HG03175 (cell line): Measurements from ENCODE around the gene IVNS1ABP.
A peak's percentile ranks its signal among the peaks of the same experiment; 100 is the strongest.

Experiments
- ATAC-seq: cut with Tn5 transposase; IDR thresholded peaks from one replicate; pipeline ENCODE4 v1.9.1; 2021; ENCODE audit warnings: mild to moderate bottlenecking, moderate library complexity; ENCODE audit not compliant: unreplicated experiment

IVNS1ABP gene

DNA sequence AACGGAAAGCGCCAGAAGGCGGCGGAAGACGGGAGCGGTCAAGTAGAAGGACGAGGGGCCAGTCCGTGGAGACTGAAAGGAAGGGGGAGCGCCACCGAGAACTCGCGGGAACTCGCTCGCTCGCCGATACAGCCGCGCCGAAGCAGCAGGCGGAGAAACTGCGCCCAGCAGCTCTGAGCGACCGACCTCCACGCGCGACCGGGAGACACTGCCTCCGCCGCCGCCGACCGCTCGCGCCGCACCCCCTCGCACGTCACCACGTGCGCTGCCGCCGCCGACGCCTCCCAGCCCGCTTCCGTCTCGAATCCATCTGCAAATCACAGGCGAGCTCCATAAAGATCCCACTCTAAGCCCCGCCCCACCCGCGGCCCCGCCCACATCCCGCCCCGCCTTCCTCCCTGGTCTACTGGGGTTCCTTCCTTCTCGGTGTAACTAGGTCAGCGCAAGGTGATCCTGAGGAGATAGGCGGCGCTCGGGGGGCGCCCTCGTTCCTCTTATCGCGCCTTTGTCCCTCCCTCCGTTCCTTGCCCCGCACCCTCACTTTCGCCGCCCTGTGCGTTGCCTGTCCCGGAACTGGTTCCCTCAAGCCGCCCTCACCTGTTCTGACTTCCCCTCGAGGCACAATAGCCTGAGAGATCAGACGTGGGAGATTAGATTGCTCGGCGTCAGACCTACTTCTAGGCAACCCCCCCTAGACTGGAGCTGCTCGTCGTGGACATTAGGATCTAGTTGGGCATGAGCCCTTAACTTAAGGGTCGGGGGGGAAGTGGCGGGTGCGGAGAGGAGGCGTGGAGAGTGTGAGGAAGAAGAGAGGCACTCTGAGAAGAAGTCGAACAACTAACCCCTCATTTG is at the start of gene IVNS1ABP:
TSS of gene IVNS1ABP (minus strand) at position 210 of the 852 bp plus-strand sequence. CDS start 7,750 bp downstream, outside the sequence.
- peak; percentile 66 for ATAC-seq

DNA sequence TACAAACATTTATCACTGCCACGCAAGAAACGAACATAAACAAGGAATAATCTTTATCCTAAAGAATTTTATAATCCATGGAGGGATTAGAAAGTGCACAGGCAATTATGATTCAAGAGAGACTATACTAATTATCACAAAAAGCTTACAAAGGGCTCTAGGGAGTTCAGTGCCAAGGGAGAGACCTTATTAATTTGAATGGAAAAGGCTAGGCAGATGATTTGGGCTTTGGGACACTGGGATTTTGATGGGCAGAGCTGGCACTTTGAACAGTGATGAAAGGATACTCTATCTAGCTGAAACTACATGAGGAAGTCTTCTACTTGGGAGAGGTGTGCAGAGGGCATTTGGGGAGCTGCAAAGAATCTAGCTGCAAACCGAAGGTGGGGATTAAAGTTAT is 48.9 kb upstream of the IVNS1ABP start:
- no peak for ATAC-seq

DNA sequence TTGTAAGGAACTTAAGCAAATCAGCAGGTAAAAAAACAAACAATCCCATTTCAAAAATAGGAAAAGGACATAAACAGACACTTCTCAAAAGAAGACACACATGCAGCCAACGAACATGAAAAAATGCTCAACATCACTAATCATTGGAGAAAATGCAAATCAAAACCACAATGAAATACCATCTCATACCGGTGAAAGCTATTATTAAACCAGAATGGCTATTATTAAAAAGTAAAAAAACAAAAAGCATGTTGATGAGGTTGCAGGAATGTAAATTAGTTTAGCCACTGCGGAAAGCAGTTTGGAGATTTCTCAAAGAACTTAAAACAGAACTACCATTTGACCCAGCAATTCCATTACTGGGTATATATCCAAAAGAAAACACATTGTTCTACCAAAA is 47.5 kb upstream of the IVNS1ABP start:
- peak; percentile 73 for ATAC-seq

GRCh38 chr1:185363205-185363604 is 46.2 kb upstream of the IVNS1ABP start:
- ATAC-seq: no peak

DNA sequence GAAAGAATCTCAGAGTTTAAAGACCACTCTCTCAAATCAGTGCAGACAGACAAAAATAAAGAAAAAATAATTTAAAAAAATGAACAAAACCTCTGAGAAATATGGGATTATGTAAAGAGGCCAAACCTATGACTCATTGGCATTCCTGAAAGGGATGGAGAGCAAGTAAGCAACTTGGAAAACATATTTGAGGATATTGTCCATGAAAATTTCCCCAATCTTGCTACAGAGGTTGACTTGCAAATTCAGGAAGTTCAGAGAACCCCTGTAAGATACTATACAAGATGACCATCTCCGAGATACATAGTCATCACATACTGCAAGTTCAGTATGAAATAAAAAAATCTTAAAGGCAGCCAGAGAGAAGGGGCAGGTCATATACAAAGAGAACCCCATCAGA is 43.7 kb upstream of the IVNS1ABP start:
- ATAC-seq: no peak

GRCh38 chr1:185358957-185359356 is 41.9 kb upstream of the IVNS1ABP start:
- ATAC-seq: no peak

DNA sequence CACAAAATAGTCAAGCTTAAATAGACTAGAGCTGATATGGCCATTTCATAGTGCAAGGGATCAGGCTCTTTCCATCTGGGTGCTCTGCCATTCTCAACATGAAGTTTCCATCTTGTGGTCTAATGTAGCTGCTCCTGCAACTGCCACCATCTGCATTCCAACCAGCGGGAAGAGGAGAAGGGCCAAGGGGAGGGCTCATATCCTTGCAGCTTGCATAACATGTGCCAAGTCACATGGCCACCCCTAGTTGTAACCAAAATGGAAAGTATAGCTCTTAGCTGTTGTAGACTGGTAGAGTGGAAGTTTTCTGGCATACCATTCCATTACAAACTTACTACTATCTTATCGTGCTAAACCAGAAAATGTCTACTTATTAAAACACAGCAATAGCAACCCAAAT is 38.9 kb upstream of the IVNS1ABP start:
- no peak for ATAC-seq

DNA sequence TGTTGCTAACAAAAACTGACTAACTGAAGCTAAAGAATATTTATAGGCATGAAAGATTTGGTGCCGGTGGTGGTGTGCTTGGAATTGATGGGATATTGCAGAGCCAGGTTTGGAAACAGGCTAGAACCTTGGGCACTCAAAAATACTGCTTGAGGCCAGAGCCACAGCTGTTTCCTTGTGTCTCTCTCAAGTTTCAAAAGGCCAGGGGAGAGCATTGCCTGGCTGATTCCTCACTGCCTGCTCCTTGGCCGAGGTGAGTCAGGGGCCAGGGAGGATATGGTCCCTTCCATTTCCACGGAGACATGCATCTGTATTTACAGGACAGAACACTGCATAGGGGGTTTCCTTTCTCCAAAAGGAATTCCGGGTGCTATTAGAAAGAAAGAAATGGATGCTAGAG is 36.1 kb upstream of the IVNS1ABP start:
- ATAC-seq: no peak

- ATAC-seq: no peak
These were observed 34.9 kb upstream of the IVNS1ABP start for GRCh38 chr1:185351734-185352466.

- no peak for ATAC-seq
These were observed 33.0 kb upstream of the IVNS1ABP start for GRCh38 chr1:185350027-185350442.

DNA sequence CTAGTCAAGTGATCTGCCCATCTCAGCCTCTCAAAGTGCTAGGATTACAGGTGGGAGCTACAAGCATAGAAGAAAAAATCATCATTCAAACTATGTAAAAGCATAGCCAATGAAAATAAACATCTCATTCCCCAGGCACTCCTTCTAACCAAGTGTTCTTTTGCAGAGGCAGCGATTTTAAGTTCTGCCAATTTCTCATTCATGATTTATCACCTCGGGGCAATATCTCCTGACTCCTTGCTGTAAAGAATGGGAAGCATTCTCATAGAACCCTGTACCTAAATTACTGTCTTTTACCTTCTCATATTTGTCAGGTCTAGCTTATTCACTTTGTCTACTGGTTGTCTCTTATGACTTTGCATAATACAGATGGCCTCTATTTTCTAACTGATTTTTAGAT is 32.5 kb upstream of the IVNS1ABP start:
- no peak for ATAC-seq

GRCh38 chr1:185348985-185349384 is 31.9 kb upstream of the IVNS1ABP start:
- no peak for ATAC-seq

DNA sequence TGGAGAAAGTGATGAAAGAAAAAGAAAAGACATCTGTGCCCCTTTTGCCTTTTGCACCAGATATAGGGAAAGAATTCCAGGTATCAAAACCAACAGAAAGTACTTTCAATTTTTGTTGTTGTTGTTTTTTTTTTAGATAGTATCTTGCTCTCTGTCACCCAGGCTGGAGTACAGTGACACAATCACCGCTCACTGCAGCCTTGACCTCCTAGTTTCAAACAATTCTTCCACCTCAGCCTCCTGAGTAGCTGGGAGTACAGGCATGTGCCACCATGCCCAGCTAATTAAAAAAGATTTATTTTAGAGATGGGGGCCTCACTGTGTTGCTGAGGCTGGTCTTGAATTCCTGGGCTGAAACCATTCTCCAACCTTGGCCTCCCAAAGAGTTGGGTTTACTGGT is 31.3 kb upstream of the IVNS1ABP start:
- ATAC-seq: no peak

GRCh38 chr1:185345913-185346720 is 29.1 kb upstream of the IVNS1ABP start:
- peak; percentile 51 for ATAC-seq

DNA sequence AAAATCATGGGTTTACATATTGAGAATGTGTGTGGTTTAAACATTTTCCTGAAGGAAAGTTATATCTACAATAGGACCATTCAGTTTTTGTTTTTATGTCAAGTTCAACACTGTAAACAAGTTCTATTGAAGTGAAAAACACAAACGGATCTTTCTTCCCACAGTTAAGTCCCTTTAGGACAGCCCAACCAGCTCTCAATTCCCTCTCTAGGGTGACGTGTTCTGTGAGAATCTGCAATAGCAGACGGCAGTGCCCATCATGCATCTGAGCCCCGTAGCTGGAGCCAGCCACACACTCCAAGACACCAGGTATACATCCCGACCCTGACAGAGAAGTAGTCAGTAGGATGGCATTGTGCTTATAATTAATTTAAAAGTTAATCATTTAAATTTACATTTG is 26.3 kb upstream of the IVNS1ABP start:
- ATAC-seq: no peak

DNA sequence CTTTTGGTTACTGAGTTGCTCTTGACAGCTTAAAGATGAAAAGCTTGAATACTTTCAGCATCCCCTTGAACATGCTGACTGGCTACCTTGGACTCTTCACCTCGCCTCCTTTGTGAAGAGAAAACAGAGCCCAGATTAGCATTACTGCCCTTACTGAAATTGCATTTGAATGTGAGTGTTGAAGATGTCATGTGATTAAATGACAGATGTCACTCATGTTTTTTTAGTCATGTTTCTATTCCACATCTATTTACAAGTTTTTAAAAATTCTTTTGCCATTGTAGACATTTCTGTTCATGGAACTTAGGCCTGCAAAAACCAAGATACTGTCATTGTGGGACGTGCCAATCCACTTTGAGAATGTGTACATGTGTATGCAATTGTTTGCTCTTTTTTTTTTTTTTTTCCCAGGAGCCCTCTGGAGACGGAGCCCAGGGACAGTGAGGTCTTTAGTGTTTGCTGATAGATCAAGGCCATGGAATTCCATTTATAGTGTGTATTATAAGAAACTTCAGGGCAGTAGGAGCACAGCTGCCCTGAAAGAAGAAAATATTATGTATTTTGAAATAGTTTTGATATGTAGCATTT is 25.7 kb upstream of the IVNS1ABP start:
- ATAC-seq: no peak

DNA sequence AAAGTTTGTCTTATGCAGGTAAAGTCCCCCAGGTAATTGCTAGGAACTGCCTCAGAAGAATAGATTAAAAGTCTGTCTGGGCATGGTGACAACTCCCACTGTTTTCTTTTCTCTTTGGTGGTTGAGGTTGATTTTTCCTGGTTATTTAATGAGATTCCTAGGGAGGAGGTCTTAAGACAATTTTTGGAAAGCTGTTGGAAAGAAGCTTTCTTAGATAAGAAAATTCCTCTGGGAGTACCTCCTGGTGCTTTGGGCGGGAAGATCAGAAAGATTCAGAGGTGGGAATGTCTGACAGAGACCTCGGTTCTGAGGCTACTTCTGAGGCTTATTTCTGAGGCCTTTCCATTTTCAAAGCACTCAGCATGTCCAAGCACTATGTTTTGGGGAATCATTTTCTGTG is 25.0 kb upstream of the IVNS1ABP start:
- ATAC-seq: no peak

DNA sequence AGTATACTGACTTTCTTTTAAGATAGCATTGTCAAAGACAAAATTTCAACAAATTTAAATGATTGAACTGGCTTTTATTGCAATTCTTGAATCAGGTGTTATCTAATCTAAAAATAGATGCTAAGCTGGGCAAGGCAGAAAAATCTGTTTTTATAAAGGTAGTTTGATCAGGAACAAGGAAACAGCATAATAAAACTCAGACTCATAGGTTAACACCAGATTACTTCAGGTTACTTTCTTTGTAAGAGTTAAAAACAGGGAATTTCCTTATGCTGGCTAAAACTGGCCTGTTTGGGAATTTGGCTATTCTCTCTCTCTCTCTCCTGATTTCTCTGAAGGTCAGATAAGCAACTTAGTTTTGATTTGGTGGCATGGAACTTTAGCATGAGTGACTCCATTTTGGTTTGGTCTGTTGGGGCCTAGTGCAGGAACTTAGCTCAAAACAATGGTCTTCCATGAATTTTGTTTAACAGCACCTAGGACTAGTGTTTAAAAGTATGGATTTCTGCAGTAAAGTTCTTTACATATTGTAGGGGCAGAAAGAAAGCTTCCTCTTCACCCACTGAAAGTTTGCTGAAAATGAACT is 24.2 kb upstream of the IVNS1ABP start:
- ATAC-seq: no peak

GRCh38 chr1:185338719-185339622 is 21.9 kb upstream of the IVNS1ABP start:
- ATAC-seq: peak; percentile 97

DNA sequence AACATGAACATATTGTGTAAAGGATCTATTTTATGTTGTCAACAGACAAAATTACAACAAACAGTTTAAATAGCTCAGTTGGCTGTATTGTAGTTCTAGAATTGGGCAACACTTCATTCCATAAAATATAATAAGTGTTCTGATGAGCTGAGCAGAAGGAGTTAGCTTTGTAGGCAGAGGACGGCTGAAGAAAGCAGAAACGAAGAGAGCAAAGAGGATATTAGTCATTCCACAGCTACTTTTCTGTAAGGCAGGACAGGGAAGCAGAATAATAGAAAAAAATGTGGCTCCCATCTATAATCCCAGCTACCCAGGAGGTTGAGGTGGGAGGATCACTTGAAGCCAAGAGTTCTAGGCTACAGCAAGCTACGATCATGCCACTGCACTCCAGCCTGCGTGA is 20.2 kb upstream of the IVNS1ABP start:
- no peak for ATAC-seq
